Embryonic facial prominence (tissue), 1 donor: ENCODE measurements around the gene TATDN2.
"Not testable (repeated sequence)": the region's sequence is repeated elsewhere in the genome, so short reads cannot be mapped to it uniquely, and the experiment has no call there.

Source experiments
- DNase-seq: peaks from one replicate; pipeline ENCODE4 v3.0.0-alpha.2; 2016; ENCODE audit errors: extremely low spot score

Gene TATDN2

DNA sequence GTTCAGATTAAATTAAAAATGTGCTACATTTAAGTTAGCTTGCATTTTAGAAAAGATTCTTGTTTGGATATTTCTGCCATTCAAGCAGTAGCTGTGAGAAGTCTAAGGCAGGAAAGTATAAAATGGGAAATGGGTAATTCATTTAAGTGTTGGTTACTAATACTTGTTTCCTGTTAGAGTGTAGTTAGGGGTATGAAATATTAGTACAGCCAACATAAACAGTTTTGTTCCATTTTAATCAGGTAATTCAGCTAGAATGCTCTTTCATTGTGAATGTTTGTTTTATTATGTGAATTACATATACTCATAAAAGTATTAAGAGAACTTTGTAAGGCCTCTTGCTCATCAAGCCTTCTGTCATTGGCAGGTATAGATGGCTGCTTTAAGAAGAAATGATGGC lies 19.9 kb downstream of the TATDN2 start:
- DNase-seq: no peak

DNA sequence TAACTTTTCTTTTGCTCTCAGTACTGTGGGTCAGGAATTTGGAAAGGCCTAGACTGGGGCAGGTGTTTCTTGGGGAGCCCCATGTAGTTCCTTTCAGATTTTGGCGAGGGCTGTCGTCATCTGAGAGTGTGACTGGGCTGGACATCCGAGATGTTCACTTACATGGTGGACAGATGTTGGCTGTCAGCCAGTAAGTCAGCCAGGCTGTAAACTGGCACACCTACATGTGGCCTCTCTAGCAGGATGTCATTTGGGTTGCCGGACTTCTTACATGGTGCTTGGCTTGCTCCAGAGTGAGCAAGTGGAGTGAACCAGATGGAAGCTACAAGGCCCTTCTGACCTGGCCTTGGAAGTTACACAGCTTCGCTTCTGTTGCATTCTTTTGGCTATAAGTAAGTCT lies 20.7 kb downstream of the TATDN2 start:
- no peak for DNase-seq

DNA sequence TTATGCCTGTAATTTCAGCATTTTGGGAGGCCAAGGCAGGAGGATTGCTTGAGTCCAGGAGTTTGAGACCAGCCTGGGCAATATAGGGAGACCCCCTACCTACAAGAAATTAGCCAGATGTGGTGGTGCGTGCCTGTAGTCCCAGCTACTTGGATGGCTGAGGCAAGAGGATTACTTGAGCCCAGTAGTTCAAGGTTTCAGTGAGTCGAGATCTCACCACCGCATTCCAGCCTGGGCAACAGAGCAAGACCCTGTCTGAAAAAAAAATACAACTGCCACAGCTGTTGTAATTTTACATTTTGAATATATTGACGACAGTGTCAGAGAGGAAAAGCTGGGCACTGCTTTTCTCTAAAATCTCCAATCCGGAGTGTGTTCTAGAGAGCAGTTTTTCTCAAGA lies 21.2 kb downstream of the TATDN2 start:
- no peak for DNase-seq

DNA sequence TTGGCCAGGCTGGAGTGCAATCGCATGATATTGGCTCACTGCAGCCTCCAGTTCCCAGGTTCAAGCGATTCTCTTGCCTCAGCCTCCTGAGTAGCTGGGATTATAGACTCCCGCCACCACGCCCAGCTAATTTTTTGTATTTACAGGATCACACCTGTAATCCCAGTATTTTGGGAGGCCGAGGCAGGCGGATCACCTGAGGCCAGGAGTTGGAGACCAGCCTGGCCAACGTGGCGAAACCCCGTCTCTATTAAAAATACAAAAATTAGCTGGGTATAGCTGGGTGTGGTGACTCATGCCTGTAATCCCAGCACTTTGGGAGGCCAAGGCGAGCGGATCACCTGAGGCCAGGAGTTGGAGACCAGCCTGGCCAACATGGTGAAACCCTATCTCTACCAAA lies 24.2 kb downstream of the TATDN2 start:
- not testable (repeated sequence) for DNase-seq

- DNase-seq: no peak
Observed at GRCh38 chr3:10272977-10273376, 24.7 kb downstream of the TATDN2 start.

GRCh38 chr3:10273702-10274305 lies 25.5 kb downstream of the TATDN2 start:
- DNase-seq: no peak

GRCh38 chr3:10274601-10275000 lies 26.3 kb downstream of the TATDN2 start:
- no peak for DNase-seq

- DNase-seq: no peak
Observed at GRCh38 chr3:10277115-10277625, 28.9 kb downstream of the TATDN2 start.

DNA sequence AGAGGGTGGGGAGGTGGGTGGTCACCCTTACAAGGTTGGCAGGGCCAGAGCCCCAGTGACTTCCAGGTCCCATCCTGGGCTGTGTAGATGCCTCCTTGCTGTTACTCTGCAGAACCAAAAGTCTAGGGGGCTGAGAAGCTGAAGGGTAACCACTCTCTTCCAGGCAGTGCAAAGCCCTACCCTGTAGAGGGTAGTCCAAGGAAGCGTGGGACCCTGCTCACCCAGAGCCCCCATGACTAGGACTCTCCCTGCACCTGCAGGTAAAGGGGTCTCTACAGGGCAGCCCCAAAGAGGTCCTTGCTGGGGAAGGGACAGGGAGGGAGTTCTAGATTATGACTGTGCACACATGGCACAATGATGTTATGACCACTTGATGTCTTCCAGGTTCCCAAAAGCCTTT lies 30.2 kb downstream of the TATDN2 start:
- DNase-seq: no peak

DNA sequence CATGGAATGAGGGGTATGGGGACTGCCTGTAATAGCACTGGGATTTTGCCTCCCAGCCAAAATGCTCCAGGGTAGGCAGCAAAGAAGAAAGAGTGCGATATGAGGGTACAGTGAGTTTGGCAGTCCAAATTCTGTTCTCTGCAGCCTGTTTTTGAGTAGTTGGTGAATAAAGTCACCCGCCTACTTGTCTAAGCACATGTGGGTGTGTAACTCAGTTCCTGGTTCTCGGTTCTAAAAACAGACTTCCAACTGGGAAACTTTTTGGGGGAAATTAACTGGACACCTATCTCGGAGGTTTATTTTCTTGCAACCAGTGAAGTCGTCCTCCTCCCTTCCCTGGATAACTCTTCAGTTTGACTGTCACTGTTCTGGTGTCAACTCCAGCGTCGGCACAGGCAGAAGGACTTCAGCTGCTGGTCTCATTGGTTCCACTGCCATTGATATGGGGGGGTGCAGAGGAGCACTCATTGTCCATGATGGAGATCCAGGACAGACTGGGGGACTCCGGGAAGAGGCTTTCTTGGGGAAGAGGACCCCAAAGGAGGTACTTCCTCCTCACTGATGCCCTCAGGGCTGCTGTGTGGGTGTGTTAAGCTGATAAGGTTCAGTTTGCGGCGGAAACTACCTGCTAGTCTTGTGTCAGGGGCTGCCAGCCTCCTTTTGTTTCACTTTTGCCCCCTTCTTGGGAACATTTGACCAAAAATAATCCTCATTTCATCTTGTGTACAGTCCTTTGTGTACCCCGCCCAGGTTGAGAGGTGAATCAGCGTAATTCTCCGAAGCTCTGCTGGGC lies 31.3 kb downstream of the TATDN2 start:
- DNase-seq: no peak

DNA sequence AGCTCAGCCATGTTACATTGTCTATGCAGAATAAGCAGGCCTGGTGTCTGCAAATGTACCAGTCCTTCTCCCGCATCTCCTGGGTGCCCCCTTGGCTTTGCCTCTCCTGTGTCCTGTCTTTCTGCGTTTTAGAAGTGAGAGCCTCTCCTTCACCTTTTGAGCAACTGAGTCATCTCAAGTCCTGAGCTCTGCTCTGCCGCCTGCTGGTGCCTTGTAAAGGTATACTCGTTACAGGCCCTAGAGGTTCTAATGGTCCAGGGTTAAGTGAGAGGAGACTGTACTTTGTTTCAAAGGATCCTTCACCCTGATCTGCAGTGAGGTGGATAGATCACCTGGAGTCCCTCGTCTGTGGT lies 31.9 kb downstream of the TATDN2 start:
- no peak for DNase-seq

DNA sequence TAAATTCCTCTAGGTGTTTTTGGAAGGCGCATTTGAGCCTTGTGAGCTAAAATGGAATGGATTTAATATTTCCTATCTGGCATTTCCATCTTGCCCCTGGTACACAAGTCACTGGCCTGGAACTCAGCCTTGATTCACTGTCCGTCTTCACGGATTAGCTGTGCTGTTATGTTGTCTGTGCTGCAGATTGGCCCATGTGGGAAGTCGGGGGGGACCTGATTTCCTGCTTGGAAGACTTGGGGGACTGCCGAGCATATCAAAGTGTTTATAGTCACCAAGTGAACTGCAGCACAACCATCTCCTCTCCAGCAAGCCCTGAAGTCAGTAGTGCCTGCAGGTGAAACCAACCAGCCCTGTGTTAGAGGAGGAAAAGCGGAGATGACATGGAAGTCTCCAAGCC lies 32.3 kb downstream of the TATDN2 start:
- no peak for DNase-seq

DNA sequence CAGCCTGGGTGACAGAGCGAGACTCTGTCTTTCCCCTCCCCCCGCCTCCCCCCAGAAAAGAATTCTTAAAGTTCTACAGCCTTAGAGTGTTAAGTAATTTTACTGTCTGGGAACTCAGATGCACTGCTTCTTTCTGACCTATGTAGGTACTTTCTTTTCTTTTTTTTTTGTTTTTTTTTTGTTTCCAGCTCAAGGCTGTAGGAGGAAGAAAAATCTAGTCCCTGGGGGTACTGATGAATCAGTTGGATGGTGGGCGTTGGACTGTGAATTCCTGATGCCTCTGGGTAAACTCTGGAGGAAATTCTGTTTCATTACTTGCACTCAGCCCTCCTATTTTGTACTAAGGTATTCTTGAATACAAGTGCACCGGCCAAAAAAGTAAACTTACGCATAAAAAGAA lies 33.7 kb downstream of the TATDN2 start:
- no peak for DNase-seq

DNA sequence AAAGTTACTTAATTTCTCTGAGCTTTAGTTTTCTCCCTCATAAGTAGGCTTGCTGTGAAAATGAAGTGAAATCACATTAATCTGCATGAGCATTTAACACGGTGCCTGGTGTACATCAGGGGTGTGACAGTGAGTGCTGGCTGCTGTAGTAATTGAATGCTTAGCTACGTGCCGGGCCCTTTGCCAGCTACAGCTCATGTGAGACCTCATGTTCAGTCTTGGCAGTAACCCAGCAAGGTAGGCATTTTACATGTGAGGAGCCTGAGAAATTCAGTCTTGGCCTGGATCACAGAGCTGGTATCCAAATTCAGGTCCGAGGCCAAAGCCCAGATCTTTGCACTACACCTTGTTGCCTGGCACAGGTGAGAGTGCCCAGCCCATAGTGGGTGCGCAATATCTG lies 35.4 kb downstream of the TATDN2 start:
- DNase-seq: no peak

DNA sequence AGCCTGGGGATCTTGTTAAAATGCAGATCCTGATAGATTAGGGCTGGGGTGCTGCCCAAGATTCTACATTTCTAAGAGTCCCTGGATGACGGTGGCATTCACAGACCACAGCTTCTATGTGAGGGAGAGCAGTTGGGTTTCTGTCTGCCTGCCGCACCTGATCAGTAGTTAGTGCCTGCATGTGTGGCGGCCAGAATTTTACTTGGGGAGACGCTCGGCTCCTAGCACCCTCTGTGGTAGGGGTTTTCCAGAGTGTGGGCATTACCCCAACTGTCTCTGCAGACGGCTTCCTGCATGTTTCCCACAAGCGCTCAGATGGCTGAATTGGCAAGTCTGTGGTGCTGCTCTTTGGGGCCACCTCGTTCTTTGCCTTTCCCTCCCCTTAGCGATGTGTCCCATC lies 36.2 kb downstream of the TATDN2 start:
- DNase-seq: no peak

- no peak for DNase-seq
Observed at GRCh38 chr3:10285272-10286132, 37.2 kb downstream of the TATDN2 start.

GRCh38 chr3:10286133-10286524 lies 37.9 kb downstream of the TATDN2 start:
- no peak for DNase-seq

- DNase-seq: no peak
Observed at GRCh38 chr3:10286596-10287295, 38.5 kb downstream of the TATDN2 start.

- no peak for DNase-seq
Observed at GRCh38 chr3:10287936-10288574, 39.8 kb downstream of the TATDN2 start.

GRCh38 chr3:10288575-10288960 lies 40.3 kb downstream of the TATDN2 start:
- no peak for DNase-seq

DNA sequence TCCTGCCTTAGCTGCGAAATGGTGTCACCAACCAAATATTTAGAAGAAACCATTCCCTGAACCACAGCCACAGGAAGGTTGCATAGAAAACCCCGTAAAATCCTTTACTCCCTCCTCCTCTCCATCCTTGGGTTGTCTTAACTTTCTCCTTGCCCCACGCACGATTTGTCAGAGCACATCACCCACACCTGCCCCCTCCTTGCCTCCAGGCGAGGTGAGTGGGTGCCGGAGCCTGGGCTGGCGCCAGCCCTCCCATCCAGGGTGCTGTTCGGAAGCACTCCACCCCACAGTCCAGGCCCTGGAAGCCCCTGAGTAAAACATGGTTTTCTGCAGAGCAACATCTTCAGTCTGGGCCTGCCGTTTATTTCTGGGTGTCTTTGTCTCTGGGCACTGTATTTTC lies 40.8 kb downstream of the TATDN2 start:
- no peak for DNase-seq
